Cardiac fibroblast (primary cell): Measurements from ENCODE around the gene SLC38A1.

Experiments
- DNase-seq, 2 donors: peaks; one replicate each; pipeline versions ENCODE4 v3.0.0 to v3.0.0-alpha.2; 2010; ENCODE audit warnings: low read depth in 2 of 2
- H3K4me3 ChIP-seq, 2 donors: replicated peaks in 1 of 2; 1 replicate in 1 of 2; 2 replicates in 1 of 2; pipeline ENCODE4 v1.5.1; 2011; ENCODE audit warnings: low read depth in 2 of 2, low read length in 2 of 2, mild to moderate bottlenecking in 2 of 2, moderate library complexity in 1 of 2
- CTCF ChIP-seq: IDR thresholded peaks from one replicate; pipeline ENCODE4 v1.5.1; 2011; ENCODE audit warnings: low read depth, mild to moderate bottlenecking, low read length, inconsistent platforms

The SLC38A1 gene

GRCh38 chr12:46160981-46161690, 107.7 kb downstream of the SLC38A1 start:
- TF ChIP-seq CTCF: no peak
- DNase-seq: no peak

DNA sequence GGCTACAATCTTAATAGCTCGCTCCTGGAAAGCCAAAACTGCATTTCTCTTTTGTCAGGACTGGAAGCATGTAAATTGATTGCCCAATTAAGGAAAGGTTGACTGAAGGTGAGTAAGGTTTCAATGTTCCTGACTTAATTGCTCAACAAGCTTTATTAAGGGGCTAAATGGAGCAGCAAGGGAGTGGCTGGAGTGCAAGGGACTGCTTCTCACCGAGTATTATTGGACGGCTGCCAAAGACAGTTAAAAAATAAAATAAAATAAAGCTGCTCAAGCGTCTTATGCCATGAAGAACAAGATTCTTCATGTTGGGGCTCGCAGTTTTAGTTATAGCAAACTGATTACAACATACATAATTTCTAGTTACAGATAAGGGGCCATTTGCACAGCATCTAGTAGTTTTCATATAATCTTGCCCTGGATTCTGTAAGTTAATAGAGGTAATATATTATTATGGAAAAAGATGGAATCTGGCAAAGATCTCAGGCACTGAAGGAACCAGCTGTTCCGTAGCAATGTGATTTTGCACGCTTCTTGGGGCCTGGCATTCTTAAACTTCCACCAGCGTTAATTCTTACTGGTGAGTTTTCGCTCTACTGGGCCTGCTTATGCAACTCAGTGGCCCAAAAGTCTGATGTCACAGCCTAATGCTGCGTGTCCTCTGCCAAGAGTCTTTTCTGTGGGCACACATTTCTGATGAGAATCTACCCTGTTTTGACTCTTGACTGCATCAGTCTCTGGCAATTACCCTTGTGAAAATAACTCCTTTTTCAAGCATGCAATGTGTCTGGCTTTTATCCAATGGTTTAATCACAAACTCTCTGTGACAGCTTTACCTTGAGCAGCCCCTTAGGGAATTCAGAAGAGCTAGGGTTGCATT, 108.5 kb downstream of the SLC38A1 start:
- peak; percentile 65 to 81 for DNase-seq
- no peak overlapping the region for H3K4me3 ChIP-seq
- no peak for TF ChIP-seq CTCF

More at GRCh38 chr12:46160981-46161690, 107.7 kb downstream of the SLC38A1 start:
- no peak overlapping the region for H3K4me3 ChIP-seq

DNA sequence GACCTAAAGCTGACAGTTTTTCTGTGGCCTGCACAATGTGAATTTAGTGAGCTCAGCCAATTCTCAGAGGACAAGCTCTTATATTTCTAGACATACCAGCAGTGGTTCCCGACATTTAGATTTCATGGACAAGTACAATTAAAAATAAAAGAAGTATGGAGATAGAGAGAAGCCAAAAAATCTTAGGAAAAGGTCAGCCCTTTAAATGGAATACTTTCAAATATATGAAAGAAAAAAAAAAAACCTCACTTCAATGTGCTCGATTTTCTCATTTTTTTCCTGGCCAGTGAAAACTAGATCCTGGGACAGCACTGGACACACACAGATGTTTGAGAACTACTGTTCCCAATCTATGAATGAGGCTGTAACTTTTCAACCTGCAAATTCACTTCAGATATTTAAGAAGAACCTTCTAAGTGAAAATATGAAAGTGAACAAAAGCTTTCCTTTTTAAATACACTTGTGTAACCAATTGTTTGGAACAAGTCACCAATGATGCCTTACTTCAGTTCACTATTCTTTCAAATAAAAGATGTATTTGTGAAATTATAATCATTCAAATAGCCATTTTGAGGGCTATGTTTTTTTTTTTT, 109.4 kb downstream of the SLC38A1 start:
- TF ChIP-seq CTCF: no peak
- no peak overlapping the region for H3K4me3 ChIP-seq
- DNase-seq: no peak

- no peak for DNase-seq
- no peak for TF ChIP-seq CTCF
These were observed 110.3 kb downstream of the SLC38A1 start for GRCh38 chr12:46158501-46158900.

GRCh38 chr12:46154221-46154985, 114.4 kb downstream of the SLC38A1 start:
- H3K4me3 ChIP-seq: no peak overlapping the region
- peak; percentile 45 to 54 for DNase-seq
- TF ChIP-seq CTCF: no peak

More at GRCh38 chr12:46158501-46158900, 110.3 kb downstream of the SLC38A1 start:
- H3K4me3 ChIP-seq: no peak overlapping the region

- TF ChIP-seq CTCF: peak; percentile 64
- H3K4me3 ChIP-seq: no peak overlapping the region
- DNase-seq: peak; percentile 61 to 65
These were observed 115.5 kb downstream of the SLC38A1 start for GRCh38 chr12:46153268-46153872.
